DMS114 treated with DMSO at 0.1 percent for 48 hours (cell line): Measurements from ENCODE around the gene TBCCD1.
"Not testable (repeated sequence)": the region's sequence is repeated elsewhere in the genome, so short reads cannot be mapped to it uniquely, and the experiment has no call there.

ENCODE experiments used
- DNase-seq: peaks from one replicate; lab custom pipeline; 2025; ENCODE audit not compliant: unreplicated experiment; lab: John Stamatoyannopoulos, UW

TBCCD1 gene

GRCh38 chr3:186596568-186597287, 29.6 kb upstream of the TBCCD1 start:
- no peak for DNase-seq

- DNase-seq = no peak
Observed at GRCh38 chr3:186594591-186595113, 27.5 kb upstream of the TBCCD1 start.

- no peak for DNase-seq
Observed at GRCh38 chr3:186593862-186594261, 26.7 kb upstream of the TBCCD1 start.

GRCh38 chr3:186592682-186593081, 25.5 kb upstream of the TBCCD1 start:
- DNase-seq = no peak

- DNase-seq = no peak
Observed at GRCh38 chr3:186590580-186591295, 23.6 kb upstream of the TBCCD1 start.

GRCh38 chr3:186589856-186590579, 22.9 kb upstream of the TBCCD1 start:
- no peak for DNase-seq

GRCh38 chr3:186589121-186589520, 22.0 kb upstream of the TBCCD1 start:
- DNase-seq = no peak

- DNase-seq = no peak
Observed at GRCh38 chr3:186588632-186589031, 21.5 kb upstream of the TBCCD1 start.

GRCh38 chr3:186587183-186587582, 20.0 kb upstream of the TBCCD1 start:
- DNase-seq = no peak

- not testable (repeated sequence) for DNase-seq
Observed at GRCh38 chr3:186586245-186586644, 19.1 kb upstream of the TBCCD1 start.

- no peak for DNase-seq
Observed at GRCh38 chr3:186583831-186584230, 16.7 kb upstream of the TBCCD1 start.

GRCh38 chr3:186582541-186582940, 15.4 kb upstream of the TBCCD1 start:
- no peak for DNase-seq

- DNase-seq = no peak
Observed at GRCh38 chr3:186580785-186581184, 13.6 kb upstream of the TBCCD1 start.

- no peak for DNase-seq
Observed at GRCh38 chr3:186577521-186577920, 10.4 kb upstream of the TBCCD1 start.

- no peak for DNase-seq
Observed at GRCh38 chr3:186571644-186572013, 4.5 kb upstream of the TBCCD1 start.

- DNase-seq = no peak
Observed at GRCh38 chr3:186570941-186571643, 4.0 kb upstream of the TBCCD1 start.

GRCh38 chr3:186570096-186570940, 3.2 kb upstream of the TBCCD1 start, which contains the start of gene DNAJB11:
Gene DNAJB11 (plus strand): TSS chr3:186570720. CDS start chr3:186570898, 178 bp downstream.
- DNase-seq = peak; percentile 98

- no peak for DNase-seq
Observed at GRCh38 chr3:186569779-186570095, 2.6 kb upstream of the TBCCD1 start.

- DNase-seq = not testable (repeated sequence)
Observed at GRCh38 chr3:186569361-186569760, 2.2 kb upstream of the TBCCD1 start.

GRCh38 chr3:186566772-186567071, 417 bp downstream of the TBCCD1 start:
- DNase-seq = no peak
